K562 (cell line): ENCODE data around the gene MYO18A. TPM values are rescaled to one million over a fixed set of nuclear protein-coding genes. Genes with fewer than 3 reads are reported as not detected.

Experiments used
- ATAC-seq: fragments of 200-7000 bp; cut with Tn5 transposase; 3 replicates; pipeline ENCODE4 v1.9.1; 2020; ENCODE audit warnings: moderate library complexity
- BruUV-seq: library from RNA; stranded (reverse); fragments of 400-500 nt; replicated peaks from 2 replicates; lab custom pipeline; 2021; lab: Mats Ljungman, UMichigan
- CTCF ChIA-PET: fragments of 300-600 bp; formaldehyde crosslinking; extraction: SDS; loops from one replicate; lab custom pipeline; 2021; ENCODE audit warnings: low intra/inter-chr PET ratio; lab: Yijun Ruan, JAX
- POLR2A ChIA-PET: fragments of 300-600, 350-650 bp; sonication (Branson Sonifier 250); formaldehyde crosslinking; extraction: SDS; loops from one replicate; lab custom pipeline; 2021; ENCODE audit warnings: antibody characterized with exemption, inconsistent platforms; lab: Yijun Ruan, JAX
- DNase-seq, 4 experiments: peaks; one replicate each; pipeline versions ENCODE4 v3.0.0 to v3.0.0-alpha.2; 2011 to 2018; ENCODE audit warnings: low spot score in 3 of 4, mixed read lengths in 3 of 4; ENCODE audit errors: extremely low read depth in 1 of 4
- FAIRE-seq: peaks from 2 replicates; lab custom pipeline; 2011; peaks lifted over from hg19 to GRCh38; lab: Jason Lieb, UNC
- H2AFZ ChIP-seq: 2 replicates; pipeline ENCODE4 v1.6.0; 2011; ENCODE audit warnings: low read depth, low read length, control low read depth, inconsistent platforms
- H3K27ac ChIP-seq: fragments of 200-600 bp; 3 replicates; pipeline ENCODE4 v1.8.0; 2011; ENCODE audit warnings: low read depth, mild to moderate bottlenecking, control low read depth, inconsistent platforms, low read length, moderate library complexity, mixed read lengths; ENCODE audit errors: extremely low read depth
- H3K27me3 ChIP-seq, 2 experiments: fragments of 300-600 bp in 1 of 2; 2 replicates in 1 of 2; 3 replicates in 1 of 2; pipeline versions ENCODE4 v1.6.0 to v1.8.0; 2011; ENCODE audit warnings: inconsistent platforms in 2 of 2, low read length in 2 of 2, mild to moderate bottlenecking in 1 of 2, mixed read lengths in 1 of 2, moderate library complexity in 1 of 2; ENCODE audit not compliant: control insufficient read depth in 2 of 2, insufficient read depth in 2 of 2
- H3K36me3 ChIP-seq: fragments of 300-600 bp; 3 replicates; pipeline ENCODE4 v1.8.0; 2011; ENCODE audit warnings: mild to moderate bottlenecking, low read length, inconsistent platforms; ENCODE audit not compliant: control insufficient read depth, insufficient read depth
- H3K4me1 ChIP-seq, 2 experiments: fragments of 200-600 bp in 1 of 2; replicated peaks in 1 of 2; 2 replicates in 1 of 2; 3 replicates in 1 of 2; pipeline versions ENCODE4 v1.5.1 to v1.8.0; 2011; ENCODE audit warnings: inconsistent platforms in 2 of 2, low read length in 2 of 2, mild to moderate bottlenecking in 1 of 2, mixed read lengths in 1 of 2, moderate library complexity in 1 of 2; ENCODE audit not compliant: control insufficient read depth in 2 of 2, insufficient read depth in 2 of 2
- H3K4me2 ChIP-seq: 2 replicates; pipeline ENCODE4 v1.6.1; 2011; ENCODE audit warnings: low read length, control low read depth, inconsistent platforms, mixed read lengths; ENCODE audit not compliant: insufficient read depth
- H3K4me3 ChIP-seq: fragments of 200-600 bp; sonication (generic), shearing (Covaris generic); 2 replicates; pipeline ENCODE4 v1.5.1; 2016; ENCODE audit warnings: control low read depth, inconsistent platforms
- H3K79me2 ChIP-seq: fragments of 200-600 bp; 3 replicates; pipeline ENCODE4 v1.8.0; 2011; ENCODE audit warnings: low read length, inconsistent platforms; ENCODE audit not compliant: control insufficient read depth, insufficient read depth
- H3K9ac ChIP-seq, 2 experiments: 2 replicates each; pipeline versions ENCODE4 v1.6.0 to v1.6.1; 2011; ENCODE audit warnings: low read depth in 2 of 2, low read length in 2 of 2, control low read depth in 1 of 2, inconsistent platforms in 1 of 2, mild to moderate bottlenecking in 1 of 2, mixed read lengths in 1 of 2; ENCODE audit not compliant: insufficient read depth in 1 of 2
- H3K9me1 ChIP-seq: one replicate; pipeline ENCODE4 v1.6.0; 2011; ENCODE audit warnings: inconsistent platforms, mild to moderate bottlenecking, low read length, moderate library complexity; ENCODE audit not compliant: control insufficient read depth, insufficient read depth
- H3K9me3 ChIP-seq: replicated peaks from 2 replicates; pipeline ENCODE4 v1.5.1; 2011; ENCODE audit warnings: low read depth, low read length, inconsistent platforms; ENCODE audit not compliant: control insufficient read depth, insufficient read depth
- H4K20me1 ChIP-seq: replicated peaks from 2 replicates; pipeline ENCODE4 v1.6.1; 2011; ENCODE audit warnings: low read length, inconsistent platforms, mixed read lengths; ENCODE audit not compliant: control insufficient read depth, insufficient read depth
- KAT7 ChIP-seq: sonication (generic); formaldehyde crosslinking; IDR thresholded peaks from 2 replicates; pipeline ENCODE4 v1.8.0; 2022; ENCODE audit warnings: missing genetic modification reagents, mild to moderate bottlenecking, borderline replicate concordance
- KLF6 ChIP-seq: fragments of 250-450 bp; sonication (Bioruptor Pico); IDR thresholded peaks from 2 replicates; pipeline ENCODE4 v1.4.0; 2020; ENCODE audit warnings: mild to moderate bottlenecking, moderate library complexity, borderline replicate concordance
- LCOR ChIP-seq: sonication (generic); formaldehyde crosslinking; IDR thresholded peaks from 2 replicates; pipeline ENCODE4 v1.8.0; 2022; ENCODE audit warnings: mild to moderate bottlenecking, missing genetic modification reagents
- MIER1 ChIP-seq: fragments of 450-650 bp; IDR thresholded peaks from 2 replicates; pipeline ENCODE4 v1.6.1; 2016; ENCODE audit warnings: antibody characterized with exemption, mild to moderate bottlenecking, low read depth
- RBFOX2 ChIP-seq: fragments of 200-400 bp; formaldehyde crosslinking; IDR thresholded peaks from 2 replicates; pipeline ENCODE4 v1.6.1; 2017; ENCODE audit warnings: low read depth, mild to moderate bottlenecking, low read length, moderate library complexity
- SAP30 ChIP-seq: fragments of 200-600 bp; sonication (generic); IDR thresholded peaks from 2 replicates; pipeline ENCODE4 v1.6.1; 2012; ENCODE audit warnings: borderline replicate concordance, low read depth, mild to moderate bottlenecking, moderate library complexity, low read length, control low read depth, inconsistent platforms; ENCODE audit not compliant: insufficient read depth, poor library complexity, severe bottlenecking
- WGBS: fragments of 100-300 bp; shearing (Covaris generic); methylation state at CpG from one replicate; pipeline ENCODE4 v1.1.6; 2016; ENCODE audit warnings: low coverage, mixed read lengths; ENCODE audit not compliant: insufficient coverage; ENCODE audit errors: missing lambda C conversion rate; 5-methylcytosine and 5-hydroxymethylcytosine counted together
- in situ Hi-C: fragments of 300-500 bp; cut with MboI; formaldehyde crosslinking; loops from 4 replicates; pipeline ENCODE4 v1.15.0; 2018; ENCODE audit warnings: inconsistent platforms, mixed read lengths
- intact Hi-C: fragments of 100-400 bp; cut with micrococcal nuclease; formaldehyde crosslinking; loops from 2 replicates; pipeline ENCODE4 v1.14.2; 2022
- polyA plus RNA-seq, 8 experiments: library from polyadenylated mRNA; depleted of rRNA in 4 of 8; stranded (reverse) in 5 of 8; unstranded in 3 of 8; fragments of >200 nt; fragmentation: Nextera tagmentation in 2 of 8; fragmentation: Illumina TruSeq in 1 of 8; extraction: Ambion mirVana in 2 of 8; extraction: Trizol in 1 of 8; gene quantifications; 2 replicates each; pipeline versions ENCODE4 v1.2.1 to v1.2.3, GENCODE V29; 2011 to 2014; ENCODE audit warnings: inconsistent platforms in 1 of 8, missing spikeins in 1 of 8
- total RNA-seq, 7 experiments: library from RNA; depleted of rRNA in 6 of 7; stranded (reverse); fragments of >200 nt in 6 of 7; fragmentation: Illumina TruSeq in 2 of 7; extraction: Trizol in 2 of 7; gene quantifications; 2 replicates each; pipeline versions ENCODE4 v1.2.1 to v1.2.3, GENCODE V29; 2011 to 2021; ENCODE audit warnings: low replicate concordance in 1 of 7
- TF ChIP-seq, protein P1 (sequence below): fragments of 200-800 bp; sonication (Bioruptor generic); IDR thresholded peaks from 2 replicates; pipeline ENCODE4 v1.6.1; 2017; ENCODE audit warnings: missing genetic modification characterization, missing compliant biosample characterization

Gene MYO18A
- total and polyA plus RNA-seq, 9 of the 15 experiments (the other 6 are each of a cell fraction or from before 2014, with no cell fraction given) = 2.5 to 65.4 (median 17.1) TPM

DNA sequence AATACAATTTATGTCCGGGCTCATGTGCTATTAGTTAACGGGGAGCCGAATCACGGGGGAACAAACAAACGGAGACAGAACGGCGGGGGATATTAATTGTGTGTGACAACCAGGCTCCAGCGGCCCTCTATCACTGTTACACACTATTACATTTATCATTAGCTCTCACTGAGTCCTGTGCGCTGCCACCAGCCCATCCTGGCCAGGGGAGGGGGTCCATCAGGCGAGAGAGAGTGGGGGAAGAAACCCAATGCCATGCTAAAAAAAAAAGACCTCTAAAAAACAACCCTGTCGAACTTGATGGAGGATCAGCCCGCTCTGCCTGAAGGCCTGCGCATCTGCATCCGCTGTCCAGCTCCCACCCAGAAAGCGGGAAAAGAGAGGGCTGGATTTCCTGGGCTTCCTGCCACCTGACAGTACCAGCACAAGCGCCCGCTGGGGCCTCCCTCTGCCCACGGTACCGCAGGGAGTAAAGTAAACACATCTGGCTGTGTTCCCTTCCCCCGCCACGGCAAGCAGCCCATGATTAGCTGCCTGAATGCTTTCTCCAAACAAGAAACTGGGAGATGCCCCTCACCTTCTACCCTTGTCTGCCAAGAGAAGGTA lies 95.6 kb downstream of the MYO18A start:
- Histone ChIP-seq H2AFZ (no peak overlapping the region), H3K4me2 (no peak overlapping the region), H3K79me2 (no peaks in the 10 kb centered on the region), H3K9ac (no peak overlapping the region), H3K27me3 (no peaks in the 10 kb centered on the region), H3K36me3 (peaks cover 74% of the 10 kb centered on the region; the same call in 2 of the 3 replicates), H4K20me1 (peaks cover 3% of the 10 kb centered on the region; the same call in 1 of the 2 replicates), H3K4me1 (no peaks in the 10 kb centered on the region), H3K9me1 (peaks cover 2% of the 10 kb centered on the region), H3K9me3 (no peaks in the 10 kb centered on the region), H3K27ac (no peak overlapping the region), H3K4me3 (no peak overlapping the region)
- intact Hi-C loops = no loop called here
- FAIRE-seq (no peak), ATAC-seq (no peak), DNase-seq (no peak)
- TF ChIP-seq KAT7 (no peak), RBFOX2 (no peak), LCOR (CRISPR knock-in tag) (no peak), KLF6 (CRISPR knock-in tag) (no peak), MIER1 (no peak), SAP30 (no peak)
- TF ChIP-seq, protein P1, sequence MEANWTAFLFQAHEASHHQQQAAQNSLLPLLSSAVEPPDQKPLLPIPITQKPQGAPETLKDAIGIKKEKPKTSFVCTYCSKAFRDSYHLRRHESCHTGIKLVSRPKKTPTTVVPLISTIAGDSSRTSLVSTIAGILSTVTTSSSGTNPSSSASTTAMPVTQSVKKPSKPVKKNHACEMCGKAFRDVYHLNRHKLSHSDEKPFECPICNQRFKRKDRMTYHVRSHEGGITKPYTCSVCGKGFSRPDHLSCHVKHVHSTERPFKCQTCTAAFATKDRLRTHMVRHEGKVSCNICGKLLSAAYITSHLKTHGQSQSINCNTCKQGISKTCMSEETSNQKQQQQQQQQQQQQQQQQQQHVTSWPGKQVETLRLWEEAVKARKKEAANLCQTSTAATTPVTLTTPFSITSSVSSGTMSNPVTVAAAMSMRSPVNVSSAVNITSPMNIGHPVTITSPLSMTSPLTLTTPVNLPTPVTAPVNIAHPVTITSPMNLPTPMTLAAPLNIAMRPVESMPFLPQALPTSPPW (CRISPR knock-in tag) = no peak
- no TSS peak for BruUV-seq
- CTCF ChIA-PET = no interaction called here
- 91% methylated on average over 21 of the region's 21 CpGs for WGBS
- POLR2A ChIA-PET = interaction anchor here (0.6 to 1.8 kb wide), 5 partner anchors 14 to 616 kb away, joined by 3 to 5 read pairs (median 4); no protein-coding TSS in a partner anchor
- in situ Hi-C loops = no loop called here
